ENCODE results near the gene NWD2. TPM values are rescaled to one million over a fixed set of nuclear protein-coding genes. Genes with fewer than 3 reads are reported as not detected.

Gene NWD2
- total RNA-seq, 4 donors from 2014 or later, result 0.16 to 2.1 (median 0.61) TPM

DNA sequence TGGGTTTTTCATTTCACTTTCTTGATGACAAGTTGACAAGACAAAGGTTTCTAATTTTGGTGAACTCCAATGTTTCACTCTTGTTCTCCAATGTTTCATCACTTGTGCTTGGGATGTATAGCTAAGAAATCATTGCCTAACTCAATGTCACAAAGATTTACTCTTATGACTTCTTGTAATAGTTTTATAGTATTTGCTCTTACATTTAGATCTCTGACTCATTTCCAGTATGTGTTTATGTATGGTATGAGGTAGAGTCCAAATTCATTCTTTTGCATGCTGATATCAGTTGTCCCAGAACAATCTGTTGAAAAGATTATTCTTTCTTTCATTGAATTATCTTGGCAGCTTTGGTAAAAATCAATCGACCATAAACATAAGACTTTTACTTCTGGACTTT, 12.2 kb upstream of the NWD2 start:
- H3K27ac ChIP-seq, result no peak overlapping the region
- WGBS, result 55% methylated on average over 1 of the region's 1 CpG
- no peak for TF ChIP-seq POLR2AphosphoS5 (IDR thresholded peaks at IDR 0.05)
- TF ChIP-seq EP300 (IDR thresholded peaks at IDR 0.05), result no peak
- TF ChIP-seq, protein P1, sequence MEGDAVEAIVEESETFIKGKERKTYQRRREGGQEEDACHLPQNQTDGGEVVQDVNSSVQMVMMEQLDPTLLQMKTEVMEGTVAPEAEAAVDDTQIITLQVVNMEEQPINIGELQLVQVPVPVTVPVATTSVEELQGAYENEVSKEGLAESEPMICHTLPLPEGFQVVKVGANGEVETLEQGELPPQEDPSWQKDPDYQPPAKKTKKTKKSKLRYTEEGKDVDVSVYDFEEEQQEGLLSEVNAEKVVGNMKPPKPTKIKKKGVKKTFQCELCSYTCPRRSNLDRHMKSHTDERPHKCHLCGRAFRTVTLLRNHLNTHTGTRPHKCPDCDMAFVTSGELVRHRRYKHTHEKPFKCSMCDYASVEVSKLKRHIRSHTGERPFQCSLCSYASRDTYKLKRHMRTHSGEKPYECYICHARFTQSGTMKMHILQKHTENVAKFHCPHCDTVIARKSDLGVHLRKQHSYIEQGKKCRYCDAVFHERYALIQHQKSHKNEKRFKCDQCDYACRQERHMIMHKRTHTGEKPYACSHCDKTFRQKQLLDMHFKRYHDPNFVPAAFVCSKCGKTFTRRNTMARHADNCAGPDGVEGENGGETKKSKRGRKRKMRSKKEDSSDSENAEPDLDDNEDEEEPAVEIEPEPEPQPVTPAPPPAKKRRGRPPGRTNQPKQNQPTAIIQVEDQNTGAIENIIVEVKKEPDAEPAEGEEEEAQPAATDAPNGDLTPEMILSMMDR (IDR thresholded peaks at IDR 0.05), result no peak
- TF ChIP-seq POLR2A (IDR thresholded peaks at IDR 0.05), result no peak

DNA sequence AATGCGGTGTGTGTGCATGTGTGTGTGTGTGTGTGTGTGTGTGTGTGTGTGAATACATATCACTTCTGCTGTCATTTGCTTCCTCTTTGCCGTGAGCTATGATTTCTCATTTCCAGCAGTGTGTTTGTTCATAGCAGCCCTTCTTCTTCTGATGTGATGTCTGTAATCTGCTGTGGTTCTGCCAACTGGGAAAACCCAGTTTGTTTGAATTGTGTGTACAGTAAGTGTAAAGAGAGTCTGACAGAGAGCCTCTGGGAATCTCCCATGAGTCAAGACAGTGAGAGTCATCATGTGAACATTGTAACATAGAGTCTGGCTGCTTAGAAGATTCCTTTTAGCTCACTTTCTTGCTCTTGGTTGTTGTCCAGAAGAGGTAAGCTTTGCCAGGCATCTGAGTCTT, 8.4 kb upstream of the NWD2 start:
- Histone ChIP-seq H3K4me3 (no peak overlapping the region), H3K9me3 (no peaks in the 10 kb centered on the region), H3K27me3 (peaks cover 7% of the 10 kb centered on the region), H3K4me1 (no peaks in the 10 kb centered on the region), H3K36me3 (no peaks in the 10 kb centered on the region), H3K27ac (no peak overlapping the region)
- 31% methylated on average over 2 of the region's 2 CpGs for WGBS
- DNase-seq (ENCODE audit: low spot score in 2 of 2), result no peak
- TF ChIP-seq POLR2A (IDR thresholded peaks at IDR 0.05), result no peak
- TF ChIP-seq, protein P1 (IDR thresholded peaks at IDR 0.05), result no peak
- TF ChIP-seq EP300 (IDR thresholded peaks at IDR 0.05), result no peak
- TF ChIP-seq POLR2AphosphoS5 (IDR thresholded peaks at IDR 0.05), result no peak

More for the DNA sequence above, 12.2 kb upstream of the NWD2 start:
- H3K4me3 ChIP-seq, result no peak overlapping the region
- no peak for DNase-seq (ENCODE audit: low spot score in 2 of 2)
- H3K4me1 ChIP-seq, result no peaks in the 10 kb centered on the region
- no peaks in the 10 kb centered on the region for H3K9me3 ChIP-seq
- H3K27me3 ChIP-seq, result no peaks in the 10 kb centered on the region
- no peaks in the 10 kb centered on the region for H3K36me3 ChIP-seq

DNA sequence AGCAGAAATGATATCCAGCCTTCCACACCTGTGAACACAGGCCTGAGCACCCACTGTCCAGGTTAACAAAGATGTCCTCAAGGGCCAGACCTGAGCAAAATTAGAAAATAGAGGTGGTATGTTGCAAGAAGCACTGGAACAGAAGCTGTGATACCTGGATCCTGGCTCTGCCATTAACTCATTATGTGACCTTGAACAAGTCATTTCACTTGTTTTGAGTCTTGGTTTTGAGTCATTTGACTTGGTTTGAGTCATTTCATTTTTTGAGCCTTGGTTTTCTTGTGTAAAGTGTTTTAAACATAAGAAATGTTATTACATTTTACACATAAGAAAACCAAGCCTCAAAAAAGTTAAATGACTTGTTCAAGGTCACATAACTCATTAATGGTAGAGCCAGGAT, 2.9 kb upstream of the NWD2 start:
- peaks cover 14% of the 10 kb centered on the region for H3K4me1 ChIP-seq
- peaks cover 60% of the 10 kb centered on the region for H3K27me3 ChIP-seq
- no peak for DNase-seq (ENCODE audit: low spot score in 2 of 2)
- H3K27ac ChIP-seq, result no peak overlapping the region
- no peaks in the 10 kb centered on the region for H3K36me3 ChIP-seq
- no peak overlapping the region for H3K4me3 ChIP-seq
- no peaks in the 10 kb centered on the region for H3K9me3 ChIP-seq
- TF ChIP-seq POLR2AphosphoS5 (IDR thresholded peaks at IDR 0.05) (no peak), EP300 (IDR thresholded peaks at IDR 0.05) (no peak), POLR2A (IDR thresholded peaks at IDR 0.05) (no peak)
- TF ChIP-seq, protein P1 (IDR thresholded peaks at IDR 0.05), result no peak

DNA sequence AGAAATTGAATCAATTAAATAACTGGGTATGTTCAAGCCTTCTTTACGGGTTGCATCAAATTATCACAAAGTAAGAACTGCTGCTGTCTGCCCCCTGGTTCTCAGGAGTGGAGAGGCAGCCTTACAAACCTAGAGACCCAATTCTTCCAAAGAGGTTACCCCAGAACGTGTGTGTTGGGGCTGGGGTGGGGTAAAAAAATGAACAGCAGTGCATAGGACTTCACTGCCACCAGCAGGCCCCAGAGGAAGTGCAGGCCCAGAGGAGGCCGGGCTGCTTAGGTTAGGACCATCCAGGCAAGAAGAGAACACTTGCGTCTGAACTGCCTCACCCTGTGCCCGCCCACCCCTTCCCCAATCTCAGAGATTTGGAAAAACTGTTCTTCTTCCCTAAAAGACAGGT, 1.5 kb upstream of the NWD2 start:
- Histone ChIP-seq H3K4me3 (no peak overlapping the region), H3K9me3 (no peaks in the 10 kb centered on the region), H3K4me1 (peaks cover 14% of the 10 kb centered on the region), H3K27me3 (peaks cover 61% of the 10 kb centered on the region), H3K36me3 (no peaks in the 10 kb centered on the region), H3K27ac (no peak overlapping the region)
- TF ChIP-seq, protein P1 (IDR thresholded peaks at IDR 0.05), result no peak
- TF ChIP-seq POLR2AphosphoS5 (IDR thresholded peaks at IDR 0.05) (no peak), POLR2A (IDR thresholded peaks at IDR 0.05) (no peak), EP300 (IDR thresholded peaks at IDR 0.05) (no peak)
- DNase-seq (ENCODE audit: low spot score in 2 of 2), result no peak
- 47% methylated on average over 5 of the region's 5 CpGs for WGBS

DNA sequence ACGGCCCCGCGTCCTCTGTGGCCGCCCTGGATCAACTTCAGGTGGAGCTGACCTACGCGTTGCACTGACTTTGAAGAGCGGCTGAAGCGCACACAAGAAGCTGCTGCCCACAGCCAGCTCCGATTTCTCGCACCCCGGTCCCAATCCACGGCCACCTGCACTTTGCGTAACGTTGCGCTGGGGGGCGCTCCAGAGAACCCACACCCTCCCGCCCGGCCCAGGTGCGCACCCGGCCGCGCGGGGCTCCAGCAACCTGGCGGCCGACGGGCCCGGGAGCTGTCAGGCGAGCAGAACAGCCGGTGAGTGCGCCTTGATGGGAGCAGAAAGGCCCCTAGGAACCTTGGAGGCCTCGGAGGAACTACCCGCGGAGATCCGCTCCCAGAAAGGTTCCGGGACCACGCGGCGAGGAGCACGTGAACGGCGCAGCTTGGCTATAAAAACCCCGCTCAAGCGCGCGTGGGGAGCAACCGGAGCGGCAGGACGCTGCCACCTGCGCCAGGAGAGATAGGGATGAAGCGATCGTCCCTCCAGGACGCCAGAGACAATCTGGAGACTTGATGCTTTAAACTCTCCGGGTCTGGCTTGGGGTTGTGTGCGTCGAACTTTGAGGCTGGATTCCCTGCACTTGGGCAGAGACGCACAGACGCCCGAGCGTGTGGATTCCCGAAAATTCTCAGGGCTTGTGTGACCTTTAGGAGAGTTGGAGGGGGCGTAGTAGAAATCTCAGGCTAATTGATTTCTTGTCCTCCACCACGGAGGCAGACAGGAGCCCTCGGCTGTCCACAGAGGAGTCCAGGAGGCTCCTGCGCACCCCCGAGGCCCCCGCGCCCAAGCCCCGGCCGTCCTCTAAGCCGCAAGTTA, 591 bp upstream of the NWD2 start:
- no peak for DNase-seq (ENCODE audit: low spot score in 2 of 2)
- Histone ChIP-seq H3K27ac (no peak overlapping the region), H3K27me3 (peaks cover 61% of the 10 kb centered on the region), H3K36me3 (no peaks in the 10 kb centered on the region), H3K4me3 (peak overlapping the region; percentile 27), H3K9me3 (no peaks in the 10 kb centered on the region), H3K4me1 (peaks cover 14% of the 10 kb centered on the region)
- 2% methylated on average over 46 of the region's 70 CpGs for WGBS
- TF ChIP-seq, protein P1 (IDR thresholded peaks at IDR 0.05), result no peak
- TF ChIP-seq EP300 (IDR thresholded peaks at IDR 0.05) (no peak), POLR2A (IDR thresholded peaks at IDR 0.05) (no peak), POLR2AphosphoS5 (IDR thresholded peaks at IDR 0.05) (no peak)
